ENCODE data around the gene MYBPC2.

GRCh38 chr19:50512999-50513745 lies 80.5 kb downstream of the MYBPC2 start:
- TF ChIP-seq POLR2AphosphoS5 (IDR thresholded peaks at IDR 0.05; ENCODE audit: borderline replicate concordance, low read depth, low read length) (no peak), EZH2 (IDR thresholded peaks at IDR 0.05) (no peak)

All from SK-N-MC (cell line).